Measurements from ENCODE around the gene NCOR2.

The NCOR2 gene

GRCh38 chr12:124563809-124564208 is 3.6 kb downstream of the NCOR2 start:
- Mint-ChIP-seq H3K4me3 (no peak overlapping the region), H3K9me3 (no peaks in the 10 kb centered on the region), H3K4me1 (ENCODE audit: low read depth) (peaks cover 81% of the 10 kb centered on the region), H3K27ac (no peak overlapping the region), H3K27me3 (no peaks in the 10 kb centered on the region), H3K36me3 (ENCODE audit: low read depth) (peaks cover 53% of the 10 kb centered on the region)
- intact Hi-C loops (cut with micrococcal nuclease), result loop anchor here (5.0 kb wide), 1 partner anchor 107 kb away; no protein-coding TSS in a partner anchor

- Mint-ChIP-seq H3K36me3 (ENCODE audit: low read depth) (peaks cover 57% of the 10 kb centered on the region), H3K4me3 (no peak overlapping the region), H3K27ac (peak overlapping the region; percentile 78), H3K27me3 (no peaks in the 10 kb centered on the region), H3K9me3 (no peaks in the 10 kb centered on the region), H3K4me1 (ENCODE audit: low read depth) (peaks cover 81% of the 10 kb centered on the region)
- intact Hi-C loops (cut with micrococcal nuclease), result loop anchor here (5.0 kb wide), 1 partner anchor 106 kb away; no protein-coding TSS in a partner anchor
Measured at GRCh38 chr12:124563401-124563800, 4.0 kb downstream of the NCOR2 start.

DNA sequence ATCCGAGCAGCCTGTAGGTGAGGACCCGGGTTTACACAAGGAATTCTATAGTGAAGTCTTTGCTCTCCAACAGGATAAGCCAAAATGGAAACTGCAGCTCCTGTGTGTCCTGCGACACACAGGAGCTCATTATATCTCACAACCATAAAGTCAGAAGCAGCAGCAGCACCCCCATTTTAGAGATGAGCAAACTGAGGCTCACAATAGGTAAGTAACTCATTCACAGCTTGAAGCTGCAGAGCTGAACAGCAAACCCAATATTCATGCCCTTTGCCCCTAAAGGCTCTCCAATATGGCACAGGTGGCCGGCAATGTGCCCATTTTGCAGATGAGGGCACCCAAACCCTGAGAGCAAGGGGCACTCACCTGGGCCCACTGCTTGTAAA is 4.6 kb downstream of the NCOR2 start:
- peaks cover 63% of the 10 kb centered on the region for H3K36me3 Mint-ChIP-seq (ENCODE audit: low read depth)
- no peaks in the 10 kb centered on the region for H3K9me3 Mint-ChIP-seq
- H3K4me3 Mint-ChIP-seq, result no peak overlapping the region
- H3K27me3 Mint-ChIP-seq, result no peaks in the 10 kb centered on the region
- intact Hi-C loops (cut with micrococcal nuclease), result loop anchor here (5.0 kb wide), 1 partner anchor 105 kb away; no protein-coding TSS in a partner anchor
- H3K4me1 Mint-ChIP-seq (ENCODE audit: low read depth), result peaks cover 81% of the 10 kb centered on the region
- peak overlapping the region; percentile 78 for H3K27ac Mint-ChIP-seq

GRCh38 chr12:124562018-124562795 is 5.2 kb downstream of the NCOR2 start:
- Mint-ChIP-seq H3K27ac (peak overlapping the region; percentile 78), H3K9me3 (no peaks in the 10 kb centered on the region), H3K36me3 (ENCODE audit: low read depth) (peaks cover 69% of the 10 kb centered on the region), H3K27me3 (no peaks in the 10 kb centered on the region), H3K4me1 (ENCODE audit: low read depth) (peaks cover 85% of the 10 kb centered on the region), H3K4me3 (peak overlapping the region; percentile 45)
- intact Hi-C loops (cut with micrococcal nuclease), result loop anchor here (5.0 kb wide), 1 partner anchor 105 kb away; no protein-coding TSS in a partner anchor

GRCh38 chr12:124561231-124561630 is 6.2 kb downstream of the NCOR2 start:
- Mint-ChIP-seq H3K9me3 (no peaks in the 10 kb centered on the region), H3K27ac (peak overlapping the region; percentile 76), H3K4me1 (ENCODE audit: low read depth) (peaks cover 95% of the 10 kb centered on the region), H3K36me3 (ENCODE audit: low read depth) (peaks cover 71% of the 10 kb centered on the region), H3K27me3 (no peaks in the 10 kb centered on the region), H3K4me3 (peak overlapping the region; percentile 65)
- intact Hi-C loops (cut with micrococcal nuclease), result loop anchor here (5.0 kb wide), 1 partner anchor 104 kb away; no protein-coding TSS in a partner anchor

- intact Hi-C loops (cut with micrococcal nuclease), result loop anchor here (5.0 kb wide), 1 partner anchor 103 kb away; no protein-coding TSS in a partner anchor
- Mint-ChIP-seq H3K4me3 (no peak overlapping the region), H3K27ac (peak overlapping the region; percentile 76), H3K4me1 (ENCODE audit: low read depth) (peaks cover 97% of the 10 kb centered on the region), H3K9me3 (no peaks in the 10 kb centered on the region), H3K36me3 (ENCODE audit: low read depth) (peaks cover 67% of the 10 kb centered on the region), H3K27me3 (no peaks in the 10 kb centered on the region)
Measured at GRCh38 chr12:124560146-124560890, 7.1 kb downstream of the NCOR2 start.

- no peaks in the 10 kb centered on the region for H3K9me3 Mint-ChIP-seq
- H3K36me3 Mint-ChIP-seq (ENCODE audit: low read depth), result peaks cover 68% of the 10 kb centered on the region
- H3K4me3 Mint-ChIP-seq, result no peak overlapping the region
- intact Hi-C loops (cut with micrococcal nuclease), result loop anchor here (5.0 kb wide), 1 partner anchor 102 kb away; no protein-coding TSS in a partner anchor
- H3K4me1 Mint-ChIP-seq (ENCODE audit: low read depth), result peaks cover 97% of the 10 kb centered on the region
- no peaks in the 10 kb centered on the region for H3K27me3 Mint-ChIP-seq
- H3K27ac Mint-ChIP-seq, result no peak overlapping the region
Measured at GRCh38 chr12:124559182-124560017, 8.0 kb downstream of the NCOR2 start.

DNA sequence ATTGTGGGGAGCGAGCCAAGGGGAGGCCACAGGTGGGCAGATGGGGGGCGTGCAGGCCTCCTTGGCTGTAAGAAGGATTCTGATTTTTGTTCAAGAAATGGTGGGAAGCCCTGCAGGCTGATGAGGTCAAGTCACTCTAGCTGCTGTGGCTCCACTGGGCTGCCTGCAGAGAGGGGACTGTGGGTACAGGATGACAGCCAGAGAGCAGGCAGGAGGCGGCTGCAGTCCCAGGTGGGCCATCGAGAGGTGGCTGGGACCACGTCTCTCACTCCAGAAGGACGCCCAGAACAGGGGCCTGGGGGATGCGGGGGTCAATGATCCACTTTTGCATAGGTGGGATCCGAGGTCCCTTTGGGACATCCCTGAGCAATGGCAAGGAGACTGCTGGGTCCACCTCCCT is 9.1 kb downstream of the NCOR2 start:
- H3K4me1 Mint-ChIP-seq (ENCODE audit: low read depth), result peaks cover 97% of the 10 kb centered on the region
- H3K4me3 Mint-ChIP-seq, result no peak overlapping the region
- no peaks in the 10 kb centered on the region for H3K27me3 Mint-ChIP-seq
- intact Hi-C loops (cut with micrococcal nuclease), result no loop called here
- H3K27ac Mint-ChIP-seq, result peak overlapping the region; percentile 58
- H3K36me3 Mint-ChIP-seq (ENCODE audit: low read depth), result peaks cover 68% of the 10 kb centered on the region
- no peaks in the 10 kb centered on the region for H3K9me3 Mint-ChIP-seq

- no peaks in the 10 kb centered on the region for H3K27me3 Mint-ChIP-seq
- H3K4me1 Mint-ChIP-seq (ENCODE audit: low read depth), result peaks cover 97% of the 10 kb centered on the region
- no peak overlapping the region for H3K4me3 Mint-ChIP-seq
- H3K9me3 Mint-ChIP-seq, result no peaks in the 10 kb centered on the region
- peak overlapping the region; percentile 58 for H3K27ac Mint-ChIP-seq
- peaks cover 64% of the 10 kb centered on the region for H3K36me3 Mint-ChIP-seq (ENCODE audit: low read depth)
- intact Hi-C loops (cut with micrococcal nuclease), result no loop called here
Measured at GRCh38 chr12:124557518-124558223, 9.7 kb downstream of the NCOR2 start.

DNA sequence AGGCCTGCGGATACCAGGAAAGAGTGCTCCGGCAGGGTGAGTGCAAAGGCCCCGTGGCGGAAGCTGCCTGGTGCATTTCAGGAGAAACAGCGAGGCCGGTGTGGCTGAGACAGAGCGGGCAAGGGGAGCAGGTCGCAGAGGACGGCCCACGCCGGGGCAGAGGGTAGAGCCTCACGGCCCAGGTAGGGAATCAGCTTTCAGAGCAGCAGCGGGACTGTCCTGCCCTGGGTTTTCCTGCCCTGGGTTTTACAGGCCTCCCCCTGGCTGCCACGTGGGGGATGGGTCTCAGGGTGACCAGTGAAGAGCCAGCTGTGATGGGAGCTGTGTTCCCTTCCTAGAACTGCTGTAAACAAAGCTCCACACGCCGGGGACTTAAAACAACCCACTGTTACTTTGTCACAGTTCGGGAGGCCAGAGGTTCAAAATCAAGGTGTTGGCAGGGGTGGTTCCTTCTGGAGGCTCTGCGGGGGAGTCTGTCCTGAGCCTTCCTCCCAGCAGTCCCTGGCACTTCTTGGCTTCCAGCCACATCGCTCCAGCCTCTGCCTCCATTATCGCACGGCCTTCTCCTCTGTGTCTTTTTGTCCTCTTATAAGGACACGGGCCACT is 10.4 kb downstream of the NCOR2 start:
- intact Hi-C loops (cut with micrococcal nuclease), result no loop called here
- Mint-ChIP-seq H3K4me3 (no peak overlapping the region), H3K4me1 (ENCODE audit: low read depth) (peaks cover 97% of the 10 kb centered on the region), H3K27ac (peak overlapping the region; percentile 64), H3K27me3 (no peaks in the 10 kb centered on the region), H3K9me3 (no peaks in the 10 kb centered on the region), H3K36me3 (ENCODE audit: low read depth) (peaks cover 65% of the 10 kb centered on the region)

- Mint-ChIP-seq H3K9me3 (no peaks in the 10 kb centered on the region), H3K27ac (peak overlapping the region; percentile 98), H3K36me3 (ENCODE audit: low read depth) (peaks cover 74% of the 10 kb centered on the region), H3K27me3 (no peaks in the 10 kb centered on the region), H3K4me3 (peak overlapping the region; percentile 62), H3K4me1 (ENCODE audit: low read depth) (peaks cover 97% of the 10 kb centered on the region)
- intact Hi-C loops (cut with micrococcal nuclease), result no loop called here
Measured at GRCh38 chr12:124556074-124556466, 11.3 kb downstream of the NCOR2 start.

DNA sequence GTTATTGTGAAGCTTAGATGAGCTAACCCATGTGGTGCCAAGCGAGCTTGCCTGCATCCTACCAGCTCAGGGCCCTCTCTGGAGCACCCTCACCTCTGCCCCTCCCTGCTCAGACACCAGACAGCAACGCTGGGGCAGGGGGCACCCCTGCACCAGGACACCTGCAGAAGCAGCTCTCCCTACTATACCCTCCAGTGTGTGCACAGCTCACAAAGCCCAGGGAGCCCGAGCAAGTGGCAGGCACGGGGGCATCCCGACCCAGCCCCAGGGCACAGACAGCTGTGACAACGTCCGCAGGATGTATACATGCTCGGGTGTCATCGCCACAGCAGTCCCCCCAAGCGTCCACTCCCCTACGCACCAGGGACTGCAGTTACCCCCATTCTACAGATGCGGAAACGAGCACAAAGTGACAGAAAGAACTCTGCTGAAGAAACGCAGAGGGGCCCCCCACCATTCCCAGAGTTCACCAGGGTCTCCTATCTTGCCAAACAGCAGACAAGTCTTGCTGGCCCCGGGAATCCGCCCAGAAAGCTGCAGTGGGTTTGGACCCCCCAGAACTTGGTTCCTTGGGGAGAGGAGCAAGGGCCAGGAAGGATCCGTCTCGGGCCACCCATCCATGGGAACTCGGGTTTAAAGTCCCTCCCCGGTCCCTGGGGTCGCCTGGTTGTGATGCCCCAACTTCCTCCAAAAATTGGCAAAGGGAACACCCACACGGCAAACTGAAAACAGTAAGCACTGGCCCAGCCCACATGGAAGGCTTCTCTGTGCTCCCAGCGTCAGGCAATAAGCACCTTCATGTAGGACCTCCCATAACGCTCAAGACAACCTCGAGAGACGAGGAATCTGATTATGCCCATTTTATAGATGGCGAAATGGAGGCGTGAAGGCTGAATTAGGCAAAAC is 12.0 kb downstream of the NCOR2 start:
- peaks cover 100% of the 10 kb centered on the region for H3K4me1 Mint-ChIP-seq (ENCODE audit: low read depth)
- no peaks in the 10 kb centered on the region for H3K9me3 Mint-ChIP-seq
- intact Hi-C loops (cut with micrococcal nuclease), result no loop called here
- H3K4me3 Mint-ChIP-seq, result peak overlapping the region; percentile 62
- peak overlapping the region; percentile 98 for H3K27ac Mint-ChIP-seq
- H3K27me3 Mint-ChIP-seq, result no peaks in the 10 kb centered on the region
- peaks cover 74% of the 10 kb centered on the region for H3K36me3 Mint-ChIP-seq (ENCODE audit: low read depth)
